Stimulated activated CD8-positive, alpha-beta memory T cell treated with anti-CD3 and anti-CD28 coated beads, Interleukin-15, amount 100 ng/mL, for 24 hours (primary cell): ENCODE results near the gene BRPF1.

ENCODE experiments used
- DNase-seq: peaks from one replicate; pipeline ENCODE4 v3.0.0-alpha.2; 2020; ENCODE audit warnings: low read depth

Gene BRPF1

DNA sequence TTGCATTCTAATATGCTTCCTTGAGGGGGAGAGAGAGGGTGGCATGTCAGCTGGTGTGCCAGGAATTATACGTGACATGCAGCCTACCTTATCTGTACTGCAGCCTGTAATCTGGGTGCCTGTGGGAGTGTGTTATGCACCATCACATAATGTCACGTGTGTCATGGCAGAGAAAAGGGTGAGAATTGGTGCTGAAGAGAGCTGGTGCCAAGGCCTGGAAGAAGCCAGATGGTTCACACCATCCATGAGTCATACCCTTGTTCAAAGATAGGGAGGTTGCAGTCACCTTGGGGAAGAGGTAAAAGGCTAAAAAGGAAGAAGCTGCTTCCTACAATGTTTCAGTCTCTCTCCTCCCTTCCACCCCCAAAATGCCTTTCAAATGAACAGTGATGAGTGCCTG lies 5.3 kb downstream of the BRPF1 start:
- DNase-seq, result no peak

- no peak for DNase-seq
These were observed 7.6 kb downstream of the BRPF1 start for GRCh38 chr3:9739181-9739580.

DNA sequence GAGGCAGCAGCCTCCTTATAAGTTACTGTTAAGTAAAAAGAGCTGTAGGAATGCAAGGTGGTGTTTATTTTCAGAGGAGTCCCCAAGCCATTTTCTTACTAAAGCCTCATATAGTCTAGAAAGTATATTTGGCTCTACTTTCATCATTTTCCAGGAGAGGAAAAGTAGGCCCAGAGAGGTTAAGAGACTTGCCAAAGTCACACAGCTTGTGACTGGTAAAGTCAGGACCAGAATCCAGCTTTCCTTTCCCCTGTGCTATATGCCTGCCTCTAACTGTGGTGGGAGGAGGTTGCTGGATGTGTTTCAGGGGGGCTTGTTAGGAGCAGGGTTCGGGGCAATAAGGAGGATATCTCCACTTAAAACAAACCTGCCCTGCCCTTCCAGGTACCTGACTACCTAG lies 11.0 kb downstream of the BRPF1 start:
- DNase-seq, result no peak

GRCh38 chr3:9743548-9743947 lies 12.0 kb downstream of the BRPF1 start:
- no peak for DNase-seq

- no peak for DNase-seq
These were observed 12.6 kb downstream of the BRPF1 start for GRCh38 chr3:9744162-9744561.

- no peak for DNase-seq
These were observed 14.0 kb downstream of the BRPF1 start for GRCh38 chr3:9745521-9745920.

- no peak for DNase-seq
These were observed 14.8 kb downstream of the BRPF1 start for GRCh38 chr3:9746330-9746729.

- no peak for DNase-seq
These were observed 15.7 kb downstream of the BRPF1 start for GRCh38 chr3:9747267-9747666.

GRCh38 chr3:9748031-9748430 lies 16.5 kb downstream of the BRPF1 start:
- DNase-seq, result no peak

DNA sequence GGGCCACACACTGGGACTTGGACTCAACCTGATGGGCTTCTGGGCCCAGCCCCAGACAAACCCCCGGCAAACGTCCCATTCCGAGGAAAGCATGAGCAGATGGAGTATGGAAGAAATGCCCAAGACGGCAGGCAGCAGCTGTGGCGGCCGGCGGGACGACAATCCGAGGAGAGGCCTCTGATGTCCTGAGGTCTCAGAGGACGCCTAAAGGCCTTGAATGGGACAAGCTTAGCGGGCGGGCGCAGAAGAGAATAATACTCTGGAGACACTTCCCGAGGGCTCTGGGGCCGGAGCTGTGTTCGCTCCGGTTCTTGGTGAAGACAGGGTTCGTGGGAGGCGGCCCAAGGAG lies 17.7 kb downstream of the BRPF1 start:
- DNase-seq, result no peak

GRCh38 chr3:9749645-9750555 lies 18.4 kb downstream of the BRPF1 start, which contains the start of gene OGG1:
Gene OGG1 (plus strand): TSS chr3:9749952. CDS start chr3:9750287, 335 bp downstream.
- peak; percentile 73 for DNase-seq

DNA sequence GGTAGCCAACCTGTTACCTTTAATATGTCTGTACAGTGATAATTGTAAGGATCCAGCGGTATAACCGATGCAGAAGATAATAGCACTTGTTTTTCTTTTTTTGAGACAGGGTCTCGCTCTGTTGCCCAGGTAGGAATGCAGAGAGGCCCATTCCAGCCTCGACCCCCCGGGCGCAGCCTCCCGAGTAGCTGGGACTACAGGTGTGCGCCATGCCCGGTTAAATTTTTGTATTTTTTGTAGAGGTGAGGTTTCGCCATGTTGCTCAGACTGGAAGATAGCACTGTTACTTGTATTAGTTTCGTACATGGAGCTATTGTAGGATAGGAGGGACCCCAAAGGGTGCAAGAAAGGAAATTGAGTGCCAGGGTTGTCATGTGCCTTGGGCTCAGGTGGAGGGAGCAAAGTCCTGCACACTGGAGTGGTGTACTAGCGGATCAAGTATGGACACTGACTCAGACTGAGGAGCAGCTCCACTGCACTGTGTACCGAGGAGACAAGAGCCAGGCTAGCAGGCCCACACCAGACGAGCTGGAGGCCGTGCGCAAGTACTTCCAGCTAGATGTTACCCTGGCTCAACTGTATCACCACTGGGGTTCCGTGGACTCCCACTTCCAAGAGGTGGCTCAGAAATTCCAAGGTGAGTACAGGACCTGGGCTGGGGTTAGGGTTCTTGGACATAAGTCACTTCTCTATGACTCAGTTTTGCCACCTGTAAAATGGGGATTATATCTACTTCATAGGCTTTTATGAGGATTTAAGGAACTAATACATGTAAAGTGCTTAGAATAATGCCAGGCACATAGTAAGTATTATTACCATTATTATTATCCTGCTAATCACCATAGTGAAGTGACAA lies 19.2 kb downstream of the BRPF1 start:
- DNase-seq, result no peak

- no peak for DNase-seq
These were observed 23.1 kb downstream of the BRPF1 start for GRCh38 chr3:9754678-9755077.

DNA sequence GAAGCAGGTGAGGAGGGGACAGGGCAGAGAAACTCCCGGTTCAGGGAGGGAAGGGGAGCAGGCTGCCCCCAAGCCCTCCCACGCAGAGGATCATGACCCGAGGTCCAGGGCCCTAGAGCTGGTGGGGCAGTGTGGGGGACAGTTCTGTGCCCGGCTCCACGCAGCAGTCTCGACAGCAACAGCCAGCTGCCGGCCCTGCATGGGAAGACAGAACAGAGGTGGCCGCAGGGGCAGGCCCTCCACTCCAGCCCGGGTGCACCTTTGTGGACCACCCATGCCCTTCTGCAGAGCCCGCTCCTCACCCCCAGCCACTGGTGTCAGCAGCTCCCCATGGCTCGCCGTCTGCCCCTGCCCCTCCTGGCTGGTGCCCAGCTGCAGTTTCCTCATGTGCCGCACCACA lies 25.9 kb downstream of the BRPF1 start:
- no peak for DNase-seq

- no peak for DNase-seq
These were observed 29.4 kb downstream of the BRPF1 start for GRCh38 chr3:9760779-9761505.

GRCh38 chr3:9761919-9762318 lies 30.4 kb downstream of the BRPF1 start:
- no peak for DNase-seq

DNA sequence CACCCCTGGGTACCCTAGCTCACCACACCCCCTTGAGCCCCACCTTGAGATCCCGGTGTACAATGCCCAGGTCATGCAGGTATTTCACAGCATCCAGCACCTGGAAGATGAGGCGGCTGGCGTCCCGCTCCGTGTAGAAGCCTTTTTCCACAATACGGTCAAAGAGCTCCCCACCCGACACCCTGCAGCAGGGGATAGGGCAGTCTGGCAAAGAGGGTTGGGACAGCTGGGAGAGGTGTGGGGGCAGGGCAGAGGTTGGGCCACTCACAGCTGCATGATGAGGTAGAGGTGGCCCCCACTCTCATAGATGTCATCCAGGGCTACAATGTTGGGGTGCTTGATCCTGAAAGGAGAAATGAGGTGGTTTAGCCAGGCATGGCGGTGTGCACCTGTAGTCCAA lies 31.3 kb downstream of the BRPF1 start:
- no peak for DNase-seq

DNA sequence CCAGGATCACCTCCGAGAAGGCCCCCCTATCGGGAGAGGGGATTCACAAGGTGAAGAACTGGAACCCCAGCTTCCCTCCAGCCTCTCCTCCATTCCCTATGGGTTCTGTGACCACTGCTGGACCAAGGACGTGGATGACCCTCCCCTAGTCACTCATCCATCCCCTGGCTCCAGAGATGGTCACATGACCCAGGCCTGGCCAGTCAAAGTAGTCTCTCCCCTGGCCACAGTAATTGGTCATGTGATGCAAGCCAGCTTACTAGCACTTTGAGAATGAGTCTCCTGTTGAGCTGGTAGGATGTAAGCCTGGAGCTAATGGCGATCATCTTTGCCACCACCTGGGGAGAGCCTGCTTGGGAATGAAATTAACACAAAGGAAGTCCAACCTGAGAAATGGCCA lies 34.3 kb downstream of the BRPF1 start:
- no peak for DNase-seq

DNA sequence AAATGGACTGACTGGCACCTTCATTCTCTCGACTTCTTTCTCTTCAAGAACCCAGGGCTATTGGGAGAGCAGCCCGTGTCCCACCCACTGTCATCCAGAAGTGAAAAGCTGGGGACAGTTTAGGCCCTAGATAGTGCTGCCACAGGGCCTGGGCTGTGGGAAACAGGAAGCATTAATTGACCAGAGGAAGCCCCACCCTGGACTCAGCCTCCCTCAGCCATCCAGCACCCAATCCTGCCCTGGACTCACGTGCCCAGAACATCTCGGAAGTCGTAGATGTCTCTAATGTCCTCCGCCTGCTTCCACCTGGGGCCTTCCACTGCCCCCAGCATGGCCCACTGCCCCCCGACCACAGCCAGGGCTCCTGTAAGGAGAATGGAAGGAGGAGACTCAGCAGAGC lies 35.9 kb downstream of the BRPF1 start:
- DNase-seq, result no peak

DNA sequence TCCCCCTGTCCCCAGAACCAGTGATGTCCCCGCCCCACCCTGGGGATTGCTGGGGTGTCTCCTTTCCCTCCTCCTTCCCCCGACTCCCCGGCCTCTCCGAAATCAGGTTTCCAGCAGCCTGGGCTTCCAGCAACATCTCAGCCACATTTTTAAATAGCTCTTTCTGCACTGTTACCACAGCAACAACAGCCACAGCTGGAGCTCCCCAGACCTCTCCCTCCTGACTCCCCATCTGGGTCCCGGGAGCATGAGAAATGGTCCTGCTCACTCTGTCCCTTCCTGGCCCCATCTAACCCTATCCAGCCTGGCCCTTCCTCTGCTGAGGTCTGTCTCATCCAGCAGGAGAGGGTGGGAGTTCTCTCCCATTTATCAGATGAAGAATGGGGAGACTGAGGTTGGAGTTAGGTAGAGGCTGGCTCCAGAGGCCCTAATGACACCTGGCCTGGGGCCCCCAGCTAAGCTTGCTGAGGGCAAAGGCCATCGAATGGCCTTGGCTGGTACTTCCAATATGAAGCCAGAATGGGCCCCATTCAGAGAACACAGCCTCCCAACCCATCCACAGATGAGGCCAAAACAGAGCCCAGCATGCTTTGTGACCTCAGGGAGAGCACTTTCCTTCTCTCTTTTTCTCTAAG lies 36.7 kb downstream of the BRPF1 start:
- no peak for DNase-seq

DNA sequence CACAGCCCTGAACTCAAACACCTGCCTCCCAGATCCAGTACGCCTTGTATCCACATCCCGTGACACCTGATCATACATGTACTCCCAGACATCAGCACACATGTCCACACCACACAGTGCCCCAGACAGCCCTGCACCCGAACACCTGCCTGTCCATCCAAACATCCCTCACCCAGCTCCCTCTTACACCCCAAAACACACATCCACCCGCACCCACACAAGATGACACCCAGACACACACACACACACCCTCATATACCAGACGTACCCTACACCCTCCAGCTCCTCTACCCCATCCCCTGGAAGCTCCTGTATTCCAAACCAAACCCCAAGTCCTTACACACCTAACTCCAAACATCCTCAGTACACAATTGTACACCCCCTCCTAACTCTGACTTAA lies 37.5 kb downstream of the BRPF1 start:
- no peak for DNase-seq
